Measurements from ENCODE around the gene RECQL5.

GRCh38 chr17:75611851-75612429, 55.0 kb downstream of the RECQL5 start:
- TF ChIP-seq EZH2 (IDR thresholded peaks at IDR 0.05; ENCODE audit: low read length) = no peak
- TF ChIP-seq, protein P1, sequence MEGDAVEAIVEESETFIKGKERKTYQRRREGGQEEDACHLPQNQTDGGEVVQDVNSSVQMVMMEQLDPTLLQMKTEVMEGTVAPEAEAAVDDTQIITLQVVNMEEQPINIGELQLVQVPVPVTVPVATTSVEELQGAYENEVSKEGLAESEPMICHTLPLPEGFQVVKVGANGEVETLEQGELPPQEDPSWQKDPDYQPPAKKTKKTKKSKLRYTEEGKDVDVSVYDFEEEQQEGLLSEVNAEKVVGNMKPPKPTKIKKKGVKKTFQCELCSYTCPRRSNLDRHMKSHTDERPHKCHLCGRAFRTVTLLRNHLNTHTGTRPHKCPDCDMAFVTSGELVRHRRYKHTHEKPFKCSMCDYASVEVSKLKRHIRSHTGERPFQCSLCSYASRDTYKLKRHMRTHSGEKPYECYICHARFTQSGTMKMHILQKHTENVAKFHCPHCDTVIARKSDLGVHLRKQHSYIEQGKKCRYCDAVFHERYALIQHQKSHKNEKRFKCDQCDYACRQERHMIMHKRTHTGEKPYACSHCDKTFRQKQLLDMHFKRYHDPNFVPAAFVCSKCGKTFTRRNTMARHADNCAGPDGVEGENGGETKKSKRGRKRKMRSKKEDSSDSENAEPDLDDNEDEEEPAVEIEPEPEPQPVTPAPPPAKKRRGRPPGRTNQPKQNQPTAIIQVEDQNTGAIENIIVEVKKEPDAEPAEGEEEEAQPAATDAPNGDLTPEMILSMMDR (optimal IDR thresholded peaks at IDR 0.05 in 1 of 3, IDR thresholded peaks at IDR 0.05 in 1 of 3, conservative IDR thresholded peaks at IDR 0.05 in 1 of 3; ENCODE audit: extremely low read depth in 1 of 3, insufficient read depth in 2 of 3, low read length in 3 of 3) = no peak
